K562 (cell line): ENCODE results near the gene MRPL52. TPM values are rescaled to one million over a fixed set of nuclear protein-coding genes. Genes with fewer than 3 reads are reported as not detected.

Experiments
- ATAC-seq: fragments of 200-7000 bp; cut with Tn5 transposase; 3 replicates; pipeline ENCODE4 v1.9.1; 2020; ENCODE audit warnings: moderate library complexity
- BruUV-seq: library from RNA; stranded (reverse); fragments of 400-500 nt; replicated peaks from 2 replicates; lab custom pipeline; 2021; lab: Mats Ljungman, UMichigan
- CTCF ChIA-PET: fragments of 300-600 bp; formaldehyde crosslinking; extraction: SDS; loops from one replicate; lab custom pipeline; 2021; ENCODE audit warnings: low intra/inter-chr PET ratio; lab: Yijun Ruan, JAX
- POLR2A ChIA-PET: fragments of 300-600, 350-650 bp; sonication (Branson Sonifier 250); formaldehyde crosslinking; extraction: SDS; loops from one replicate; lab custom pipeline; 2021; ENCODE audit warnings: antibody characterized with exemption, inconsistent platforms; lab: Yijun Ruan, JAX
- DNase-seq, 4 experiments: peaks; one replicate each; pipeline versions ENCODE4 v3.0.0 to v3.0.0-alpha.2; 2011 to 2018; ENCODE audit warnings: low spot score in 3 of 4, mixed read lengths in 3 of 4; ENCODE audit errors: extremely low read depth in 1 of 4
- FAIRE-seq: peaks from 2 replicates; lab custom pipeline; 2011; peaks lifted over from hg19 to GRCh38; lab: Jason Lieb, UNC
- H2AFZ ChIP-seq: 2 replicates; pipeline ENCODE4 v1.6.0; 2011; ENCODE audit warnings: low read depth, low read length, control low read depth, inconsistent platforms
- H3K27ac ChIP-seq: fragments of 200-600 bp; 3 replicates; pipeline ENCODE4 v1.8.0; 2011; ENCODE audit warnings: low read depth, mild to moderate bottlenecking, control low read depth, inconsistent platforms, low read length, moderate library complexity, mixed read lengths; ENCODE audit errors: extremely low read depth
- H3K27me3 ChIP-seq, 2 experiments: fragments of 300-600 bp in 1 of 2; 2 replicates in 1 of 2; 3 replicates in 1 of 2; pipeline versions ENCODE4 v1.6.0 to v1.8.0; 2011; ENCODE audit warnings: inconsistent platforms in 2 of 2, low read length in 2 of 2, mild to moderate bottlenecking in 1 of 2, mixed read lengths in 1 of 2, moderate library complexity in 1 of 2; ENCODE audit not compliant: control insufficient read depth in 2 of 2, insufficient read depth in 2 of 2
- H3K36me3 ChIP-seq: fragments of 300-600 bp; 3 replicates; pipeline ENCODE4 v1.8.0; 2011; ENCODE audit warnings: mild to moderate bottlenecking, low read length, inconsistent platforms; ENCODE audit not compliant: control insufficient read depth, insufficient read depth
- H3K4me1 ChIP-seq, 2 experiments: fragments of 200-600 bp in 1 of 2; replicated peaks in 1 of 2; 2 replicates in 1 of 2; 3 replicates in 1 of 2; pipeline versions ENCODE4 v1.5.1 to v1.8.0; 2011; ENCODE audit warnings: inconsistent platforms in 2 of 2, low read length in 2 of 2, mild to moderate bottlenecking in 1 of 2, mixed read lengths in 1 of 2, moderate library complexity in 1 of 2; ENCODE audit not compliant: control insufficient read depth in 2 of 2, insufficient read depth in 2 of 2
- H3K4me2 ChIP-seq: 2 replicates; pipeline ENCODE4 v1.6.1; 2011; ENCODE audit warnings: low read length, control low read depth, inconsistent platforms, mixed read lengths; ENCODE audit not compliant: insufficient read depth
- H3K4me3 ChIP-seq: fragments of 200-600 bp; sonication (generic), shearing (Covaris generic); 2 replicates; pipeline ENCODE4 v1.5.1; 2016; ENCODE audit warnings: control low read depth, inconsistent platforms
- H3K79me2 ChIP-seq: fragments of 200-600 bp; 3 replicates; pipeline ENCODE4 v1.8.0; 2011; ENCODE audit warnings: low read length, inconsistent platforms; ENCODE audit not compliant: control insufficient read depth, insufficient read depth
- H3K9ac ChIP-seq, 2 experiments: 2 replicates each; pipeline versions ENCODE4 v1.6.0 to v1.6.1; 2011; ENCODE audit warnings: low read depth in 2 of 2, low read length in 2 of 2, control low read depth in 1 of 2, inconsistent platforms in 1 of 2, mild to moderate bottlenecking in 1 of 2, mixed read lengths in 1 of 2; ENCODE audit not compliant: insufficient read depth in 1 of 2
- H3K9me1 ChIP-seq: one replicate; pipeline ENCODE4 v1.6.0; 2011; ENCODE audit warnings: inconsistent platforms, mild to moderate bottlenecking, low read length, moderate library complexity; ENCODE audit not compliant: control insufficient read depth, insufficient read depth
- H3K9me3 ChIP-seq: replicated peaks from 2 replicates; pipeline ENCODE4 v1.5.1; 2011; ENCODE audit warnings: low read depth, low read length, inconsistent platforms; ENCODE audit not compliant: control insufficient read depth, insufficient read depth
- H4K20me1 ChIP-seq: replicated peaks from 2 replicates; pipeline ENCODE4 v1.6.1; 2011; ENCODE audit warnings: low read length, inconsistent platforms, mixed read lengths; ENCODE audit not compliant: control insufficient read depth, insufficient read depth
- C11orf30 ChIP-seq: fragments of 450-650 bp; IDR thresholded peaks from 2 replicates; pipeline ENCODE4 v1.6.1; 2016; ENCODE audit warnings: low read depth, mild to moderate bottlenecking
- CBFA2T3 ChIP-seq: fragments of 450-650 bp; IDR thresholded peaks from 2 replicates; pipeline ENCODE4 v1.6.1; 2017
- CBFB ChIP-seq: sonication (generic); formaldehyde crosslinking; IDR thresholded peaks from 2 replicates; pipeline ENCODE4 v1.4.0; 2020; ENCODE audit warnings: mild to moderate bottlenecking, missing genetic modification reagents
- DACH1 ChIP-seq: fragments of 450-650 bp; IDR thresholded peaks from 2 replicates; pipeline ENCODE4 v1.6.1; 2018; ENCODE audit not compliant: partially characterized antibody
- HDAC6 ChIP-seq: IDR thresholded peaks from 2 replicates; pipeline ENCODE4 v1.6.1; 2012; ENCODE audit warnings: low read depth, mild to moderate bottlenecking, control low read depth, inconsistent platforms, low read length, moderate library complexity
- KAT7 ChIP-seq: sonication (generic); formaldehyde crosslinking; IDR thresholded peaks from 2 replicates; pipeline ENCODE4 v1.8.0; 2022; ENCODE audit warnings: missing genetic modification reagents, mild to moderate bottlenecking, borderline replicate concordance
- KLF16 ChIP-seq: IDR thresholded peaks from 2 replicates; pipeline ENCODE4 v1.6.1; 2016; ENCODE audit warnings: antibody characterized with exemption
- MAFF ChIP-seq: IDR thresholded peaks from 2 replicates; pipeline ENCODE4 v1.6.1; 2012; ENCODE audit warnings: low read length, improper control_type of control experiment
- MAFK ChIP-seq: IDR thresholded peaks from 2 replicates; pipeline ENCODE4 v1.6.1; 2011; ENCODE audit warnings: low read length, improper control_type of control experiment
- NFE2 ChIP-seq: IDR thresholded peaks from 2 replicates; pipeline ENCODE4 v1.6.1; 2014; ENCODE audit warnings: antibody characterized with exemption, low read depth
- OTX1 ChIP-seq: fragments of 450-650 bp; formaldehyde crosslinking; IDR thresholded peaks from 2 replicates; pipeline ENCODE4 v1.4.0; 2022; ENCODE audit warnings: mild to moderate bottlenecking
- ZBTB7A ChIP-seq: IDR thresholded peaks from 2 replicates; pipeline ENCODE4 v1.6.1; 2011; ENCODE audit warnings: low read depth, mild to moderate bottlenecking, low read length, moderate library complexity, borderline replicate concordance; ENCODE audit not compliant: control insufficient read depth
- ZNF197 ChIP-seq: fragments of 200-800 bp; sonication (Bioruptor generic); IDR thresholded peaks from 2 replicates; pipeline ENCODE4 v1.6.1; 2016; ENCODE audit warnings: low read depth, missing genetic modification characterization, missing compliant biosample characterization
- ZNF316 ChIP-seq: fragments of 450-650 bp; IDR thresholded peaks from 2 replicates; pipeline ENCODE4 v1.6.1; 2016
- ZNF830 ChIP-seq: fragments of 250-450 bp; sonication (Bioruptor Pico); IDR thresholded peaks from 2 replicates; pipeline ENCODE4 v1.5.0; 2021; ENCODE audit warnings: mild to moderate bottlenecking
- WGBS: fragments of 100-300 bp; shearing (Covaris generic); methylation state at CpG from one replicate; pipeline ENCODE4 v1.1.6; 2016; ENCODE audit warnings: low coverage, mixed read lengths; ENCODE audit not compliant: insufficient coverage; ENCODE audit errors: missing lambda C conversion rate; 5-methylcytosine and 5-hydroxymethylcytosine counted together
- in situ Hi-C: fragments of 300-500 bp; cut with MboI; formaldehyde crosslinking; loops from 4 replicates; pipeline ENCODE4 v1.15.0; 2018; ENCODE audit warnings: inconsistent platforms, mixed read lengths
- intact Hi-C: fragments of 100-400 bp; cut with micrococcal nuclease; formaldehyde crosslinking; loops from 2 replicates; pipeline ENCODE4 v1.14.2; 2022
- polyA plus RNA-seq, 8 experiments: library from polyadenylated mRNA; depleted of rRNA in 4 of 8; stranded (reverse) in 5 of 8; unstranded in 3 of 8; fragments of >200 nt; fragmentation: Nextera tagmentation in 2 of 8; fragmentation: Illumina TruSeq in 1 of 8; extraction: Ambion mirVana in 2 of 8; extraction: Trizol in 1 of 8; gene quantifications; 2 replicates each; pipeline versions ENCODE4 v1.2.1 to v1.2.3, GENCODE V29; 2011 to 2014; ENCODE audit warnings: inconsistent platforms in 1 of 8, missing spikeins in 1 of 8
- total RNA-seq, 7 experiments: library from RNA; depleted of rRNA in 6 of 7; stranded (reverse); fragments of >200 nt in 6 of 7; fragmentation: Illumina TruSeq in 2 of 7; extraction: Trizol in 2 of 7; gene quantifications; 2 replicates each; pipeline versions ENCODE4 v1.2.1 to v1.2.3, GENCODE V29; 2011 to 2021; ENCODE audit warnings: low replicate concordance in 1 of 7
- TF ChIP-seq, protein P1 (sequence below): fragments of 450-650 bp; formaldehyde crosslinking; IDR thresholded peaks from 2 replicates; pipeline ENCODE4 v1.4.0; 2020; ENCODE audit warnings: mild to moderate bottlenecking, moderate library complexity
- TF ChIP-seq, protein P2 (sequence below): sonication (generic); formaldehyde crosslinking; IDR thresholded peaks from 2 replicates; pipeline ENCODE4 v1.8.0; 2022; ENCODE audit warnings: missing genetic modification reagents, mild to moderate bottlenecking, moderate library complexity, borderline replicate concordance

MRPL52 gene
- total and polyA plus RNA-seq, 9 of the 15 experiments (the other 6 are each of a cell fraction or from before 2014, with no cell fraction given) = 56.5 to 213 (median 168) TPM

DNA sequence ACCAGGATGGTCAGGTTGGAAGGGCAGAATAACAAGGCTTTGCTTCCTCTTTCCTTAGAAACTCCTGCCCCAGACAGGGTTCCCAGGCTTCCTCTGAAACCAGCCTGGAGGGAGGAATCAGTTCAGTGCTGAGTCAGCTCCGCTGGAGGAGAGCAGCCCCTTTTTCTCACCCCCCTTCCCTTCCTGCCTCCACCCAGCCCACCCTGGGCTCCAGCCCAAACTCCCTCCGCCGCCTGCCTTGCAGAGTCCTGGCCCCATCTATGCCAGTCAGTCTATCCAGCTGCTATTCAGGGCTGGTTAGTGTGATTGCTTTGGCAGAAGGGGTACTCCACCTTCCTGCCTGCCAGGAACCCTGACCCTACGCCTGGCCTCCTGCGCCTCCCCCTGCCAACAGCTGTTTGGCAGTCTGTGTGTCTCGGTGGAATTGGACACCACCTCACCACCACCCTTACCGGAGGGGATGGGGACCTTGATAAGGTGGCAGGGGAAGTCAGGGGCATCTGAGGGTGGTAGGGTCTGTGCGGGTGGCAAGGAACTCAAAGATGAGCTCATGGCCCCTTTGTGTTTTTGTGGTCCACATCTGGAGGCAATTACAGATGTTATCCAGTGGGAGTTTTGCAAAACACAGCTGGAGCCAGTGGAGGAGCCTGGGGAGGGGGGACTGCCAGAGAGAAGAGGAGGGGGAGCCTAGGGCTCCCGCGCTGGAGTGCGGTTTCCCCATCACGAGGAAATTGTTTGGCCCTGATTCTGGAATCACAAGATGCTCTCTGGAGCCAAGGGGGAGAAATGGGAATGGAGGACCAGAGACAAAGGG is 18.9 kb downstream of the MRPL52 start:
- peak; percentile 66 for FAIRE-seq
- no peak for ATAC-seq
- intact Hi-C loops = no loop called here
- H2AFZ ChIP-seq = peak overlapping the region; percentile 22
- no peak for DNase-seq
- CTCF ChIA-PET = interaction anchor here (1.0 kb wide), 1 partner anchor 26 kb away, joined by 4 read pairs; no protein-coding TSS in a partner anchor
- BruUV-seq = no TSS peak
- no peak overlapping the region for H3K27ac ChIP-seq
- H3K36me3 ChIP-seq = no peaks in the 10 kb centered on the region
- H4K20me1 ChIP-seq = no peaks in the 10 kb centered on the region
- H3K4me3 ChIP-seq = no peak overlapping the region
- H3K4me2 ChIP-seq = no peak overlapping the region
- H3K79me2 ChIP-seq = no peaks in the 10 kb centered on the region
- POLR2A ChIA-PET = interaction anchor here (0.5 to 1.3 kb wide), 6 partner anchors 14 to 358 kb away, joined by 3 to 4 read pairs (median 3); no protein-coding TSS in a partner anchor
- 48% methylated on average over 11 of the region's 12 CpGs for WGBS
- H3K4me1 ChIP-seq = peaks cover 5 to 33% of the 10 kb centered on the region in 2 experiments; a peak in 3 of 5 replicates
- H3K27me3 ChIP-seq = no peaks in the 10 kb centered on the region
- no peaks in the 10 kb centered on the region for H3K9me1 ChIP-seq
- in situ Hi-C loops = loop anchor here (10.0 kb wide), 2 partner anchors 194 to 284 kb away; no protein-coding TSS in a partner anchor
- peak overlapping the region in 1 of 2 experiments; percentile 53; a peak in 1 of 4 replicates for H3K9ac ChIP-seq
- no peak for TF ChIP-seq KLF16
- TF ChIP-seq, protein P1, sequence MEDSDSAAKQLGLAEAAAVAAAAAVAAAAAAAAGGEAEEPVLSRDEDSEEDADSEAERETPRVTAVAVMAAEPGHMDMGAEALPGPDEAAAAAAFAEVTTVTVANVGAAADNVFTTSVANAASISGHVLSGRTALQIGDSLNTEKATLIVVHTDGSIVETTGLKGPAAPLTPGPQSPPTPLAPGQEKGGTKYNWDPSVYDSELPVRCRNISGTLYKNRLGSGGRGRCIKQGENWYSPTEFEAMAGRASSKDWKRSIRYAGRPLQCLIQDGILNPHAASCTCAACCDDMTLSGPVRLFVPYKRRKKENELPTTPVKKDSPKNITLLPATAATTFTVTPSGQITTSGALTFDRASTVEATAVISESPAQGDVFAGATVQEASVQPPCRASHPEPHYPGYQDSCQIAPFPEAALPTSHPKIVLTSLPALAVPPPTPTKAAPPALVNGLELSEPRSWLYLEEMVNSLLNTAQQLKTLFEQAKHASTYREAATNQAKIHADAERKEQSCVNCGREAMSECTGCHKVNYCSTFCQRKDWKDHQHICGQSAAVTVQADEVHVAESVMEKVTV (CRISPR knock-in tag) = no peak
- peak; percentile 43; the same call in 1 of the 2 replicates for TF ChIP-seq MAFK
- TF ChIP-seq MAFF = peak; percentile 35; the same call in 1 of the 2 replicates
- TF ChIP-seq KAT7 (CRISPR knock-in tag) = no peak
- TF ChIP-seq, protein P2, sequence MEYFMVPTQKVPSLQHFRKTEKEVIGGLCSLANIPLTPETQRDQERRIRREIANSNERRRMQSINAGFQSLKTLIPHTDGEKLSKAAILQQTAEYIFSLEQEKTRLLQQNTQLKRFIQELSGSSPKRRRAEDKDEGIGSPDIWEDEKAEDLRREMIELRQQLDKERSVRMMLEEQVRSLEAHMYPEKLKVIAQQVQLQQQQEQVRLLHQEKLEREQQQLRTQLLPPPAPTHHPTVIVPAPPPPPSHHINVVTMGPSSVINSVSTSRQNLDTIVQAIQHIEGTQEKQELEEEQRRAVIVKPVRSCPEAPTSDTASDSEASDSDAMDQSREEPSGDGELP (CRISPR knock-in tag) = peak; percentile 57; the same call in 1 of the 2 replicates
- TF ChIP-seq NFE2 = 0 out of 2 replicates have a peak, but pooled peaks have one; percentile 9
- TF ChIP-seq CBFA2T3 = peak; percentile 16; the same call in 1 of the 2 replicates
- TF ChIP-seq ZNF830 (CRISPR knock-in tag) = no peak
- no peak for TF ChIP-seq OTX1
- no peak for TF ChIP-seq HDAC6
- TF ChIP-seq C11orf30 = peak; percentile 75
- peak; percentile 38; the same call in 1 of the 2 replicates for TF ChIP-seq ZBTB7A
- TF ChIP-seq DACH1 = peak; percentile 42
- no peak for TF ChIP-seq ZNF197 (CRISPR knock-in tag)
- peak; percentile 70 for TF ChIP-seq ZNF316
- no peak for TF ChIP-seq CBFB (CRISPR knock-in tag)
- no peaks in the 10 kb centered on the region for H3K9me3 ChIP-seq
